Epidermal melanocyte (primary cell): ENCODE data around the gene FOXRED2.
"Not testable (repeated sequence)": the region's sequence is repeated elsewhere in the genome, so short reads cannot be mapped to it uniquely, and the experiment has no call there.

Experiments
- DNase-seq: peaks from one replicate; pipeline ENCODE4 v3.0.0; 2011; ENCODE audit warnings: low spot score; ENCODE audit not compliant: insufficient read length

The FOXRED2 gene

DNA sequence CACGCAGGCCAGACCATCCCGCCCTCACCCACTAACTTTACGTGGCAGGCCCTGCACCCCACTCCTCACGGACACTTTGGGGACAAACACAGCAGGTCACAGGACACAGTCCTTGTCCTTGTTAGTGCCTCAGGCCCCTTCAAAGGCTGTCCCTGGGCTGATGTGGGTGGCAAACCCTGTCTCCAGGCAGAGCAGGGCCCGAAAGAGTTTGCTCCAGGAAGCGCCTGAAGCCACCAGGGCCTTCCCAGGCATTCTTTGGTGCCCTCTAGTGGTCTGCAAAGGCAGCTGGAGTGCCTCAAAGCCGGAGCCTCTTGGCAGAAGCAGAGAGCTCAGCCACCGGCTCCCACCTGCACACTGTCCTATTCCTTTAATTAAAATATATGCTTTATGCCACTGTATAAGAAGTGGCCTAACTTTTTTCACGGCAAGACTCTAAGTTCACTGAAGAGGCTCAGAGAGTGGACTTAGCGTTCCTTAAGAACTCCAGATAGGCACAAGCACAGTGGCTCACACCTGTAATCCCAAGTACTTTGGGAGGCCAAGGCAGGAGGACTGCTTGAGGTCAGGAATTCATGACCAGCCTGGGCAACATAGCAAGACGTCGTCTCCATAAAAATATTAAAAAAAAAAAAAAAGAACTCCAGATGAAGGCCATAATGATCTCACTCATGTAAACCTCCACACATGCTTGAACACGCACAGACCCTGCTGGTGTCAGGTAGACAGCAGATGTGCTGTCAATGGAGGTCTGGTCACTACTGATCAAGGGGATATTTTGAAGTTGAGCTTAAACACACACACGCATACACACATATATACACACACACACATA lies 36.5 kb downstream of the FOXRED2 start:
- DNase-seq: peak; percentile 82

GRCh38 chr22:36469094-36469710 lies 37.6 kb downstream of the FOXRED2 start:
- no peak for DNase-seq

- DNase-seq: peak; percentile 69
Measured at GRCh38 chr22:36467946-36468345, 38.9 kb downstream of the FOXRED2 start.

- peak; percentile 16 for DNase-seq
Measured at GRCh38 chr22:36467042-36467810, 39.6 kb downstream of the FOXRED2 start.

- DNase-seq: no peak
Measured at GRCh38 chr22:36466258-36466657, 40.6 kb downstream of the FOXRED2 start.

GRCh38 chr22:36465232-36466021 lies 41.4 kb downstream of the FOXRED2 start:
- DNase-seq: peak; percentile 10

GRCh38 chr22:36464715-36465231 lies 42.1 kb downstream of the FOXRED2 start:
- DNase-seq: no peak

GRCh38 chr22:36463783-36464184 lies 43.1 kb downstream of the FOXRED2 start:
- DNase-seq: no peak

DNA sequence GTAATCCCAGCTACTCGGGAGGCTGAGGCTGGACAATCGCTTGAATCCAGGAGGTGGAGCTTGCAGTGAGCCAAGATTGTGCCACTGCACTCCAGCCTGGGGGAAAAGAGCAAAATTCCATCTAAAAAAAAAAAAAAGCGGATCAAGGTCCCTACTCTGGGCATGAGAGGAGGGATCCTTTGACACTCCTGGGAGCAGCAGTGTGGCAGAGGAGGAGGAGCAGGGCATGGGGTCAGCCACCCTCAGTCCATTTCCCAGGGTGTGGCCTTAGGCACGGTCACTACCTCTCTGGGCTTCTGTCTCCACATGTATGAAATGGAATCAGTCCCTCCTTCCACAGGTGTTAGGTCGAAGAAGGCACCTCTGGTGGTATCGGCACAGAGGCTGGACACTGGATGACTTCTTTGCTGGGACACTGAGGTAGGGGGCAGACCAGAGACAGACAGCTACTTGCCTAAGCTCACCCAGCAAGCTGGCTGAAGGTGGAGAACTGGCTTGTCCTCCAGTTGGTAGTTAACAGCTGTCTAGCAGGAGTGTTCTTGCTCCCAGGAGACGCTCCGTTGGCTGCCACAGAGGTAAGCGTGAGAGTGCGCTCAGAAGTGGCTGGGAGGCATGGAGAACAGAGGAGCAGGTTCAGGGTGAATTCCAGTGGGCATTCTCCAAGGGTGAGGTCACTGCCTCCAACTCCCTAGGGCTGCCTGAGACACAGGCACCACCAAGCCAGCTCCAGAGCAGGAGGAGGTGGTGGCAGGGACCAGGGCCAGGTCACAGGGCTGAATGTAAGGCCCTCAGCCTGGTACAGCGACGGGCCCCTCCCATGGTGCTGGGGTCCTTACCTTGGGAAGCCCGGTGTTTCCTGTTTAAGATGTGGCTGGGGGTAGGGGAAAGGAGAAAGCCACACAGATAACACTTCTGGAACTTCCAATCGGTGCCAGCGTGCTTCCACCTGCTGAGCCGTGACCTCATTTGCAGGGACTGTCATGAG lies 44.9 kb downstream of the FOXRED2 start:
- DNase-seq: no peak

GRCh38 chr22:36460202-36460601 lies 46.6 kb downstream of the FOXRED2 start:
- no peak for DNase-seq

GRCh38 chr22:36457688-36458450 lies 49.0 kb downstream of the FOXRED2 start:
- DNase-seq: no peak

GRCh38 chr22:36456464-36456845 lies 50.4 kb downstream of the FOXRED2 start:
- DNase-seq: no peak

DNA sequence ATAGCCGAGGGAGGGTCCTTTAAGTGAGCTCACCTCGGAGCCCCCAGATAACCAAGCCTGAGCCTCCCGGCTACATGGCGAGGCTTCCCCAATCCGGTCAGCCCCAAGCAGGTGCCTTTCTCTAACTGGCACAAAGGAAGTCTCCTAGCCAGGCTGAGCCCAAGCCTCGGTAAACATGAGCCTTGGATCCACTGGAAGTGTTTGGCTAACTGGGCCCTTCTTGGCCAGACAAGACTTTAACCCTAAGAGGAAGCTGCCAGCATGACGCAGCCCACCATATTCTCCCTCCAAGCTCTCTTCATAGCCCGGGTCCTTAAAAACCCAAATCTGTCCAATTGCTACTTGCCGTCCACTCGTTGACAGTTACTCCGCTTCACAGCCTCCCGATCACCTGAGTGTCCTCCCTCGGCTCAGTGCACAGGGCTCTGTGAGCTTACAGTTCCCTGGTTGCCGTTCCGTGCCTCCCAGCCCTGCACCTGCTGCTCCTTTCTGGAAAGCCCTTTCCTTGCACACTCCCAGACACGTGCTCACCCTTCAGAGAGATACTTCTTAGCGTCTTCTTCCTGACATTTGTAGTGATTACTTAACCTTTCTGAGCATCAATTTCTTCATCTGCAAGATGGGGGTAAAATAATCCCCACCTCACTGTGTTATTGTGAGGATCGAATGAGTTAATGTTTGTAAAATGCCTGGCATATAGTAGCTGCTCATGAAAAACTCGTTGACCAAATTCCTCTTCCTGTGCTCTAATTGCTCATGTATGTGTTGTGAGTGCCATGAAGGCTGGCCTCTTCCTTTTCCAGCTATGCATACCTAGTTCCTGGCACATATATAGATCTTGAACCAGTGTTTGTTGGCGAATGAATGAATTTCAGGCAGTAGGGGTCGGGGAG lies 51.0 kb downstream of the FOXRED2 start:
- DNase-seq: no peak

GRCh38 chr22:36454916-36455570 lies 51.8 kb downstream of the FOXRED2 start:
- peak; percentile 69 for DNase-seq

DNA sequence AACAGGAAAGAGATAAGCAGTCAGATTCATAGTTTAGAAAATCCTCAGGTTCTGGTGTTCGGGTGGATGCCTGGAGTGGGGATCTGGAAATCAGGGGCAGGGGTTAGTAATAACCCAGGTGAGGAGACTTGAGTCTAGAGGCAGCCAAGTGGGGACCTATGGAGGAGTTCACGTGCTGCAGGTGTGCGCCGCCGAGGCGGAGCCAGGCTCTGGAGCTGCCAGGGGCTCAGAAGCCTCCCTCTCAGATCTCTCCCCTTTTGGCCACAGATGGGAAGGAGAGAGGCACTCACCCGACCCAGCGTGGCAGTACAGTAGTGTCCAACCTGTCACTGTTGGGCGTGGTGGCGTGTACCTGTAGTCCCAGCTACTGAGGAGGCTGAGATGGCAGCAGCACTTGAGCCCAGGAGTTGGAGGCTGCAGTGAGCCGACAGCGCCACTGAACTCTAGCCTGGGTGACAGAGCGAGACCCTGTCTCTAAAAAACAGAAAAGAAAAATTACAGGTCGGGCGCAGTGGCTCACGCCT lies 52.9 kb downstream of the FOXRED2 start:
- no peak for DNase-seq

DNA sequence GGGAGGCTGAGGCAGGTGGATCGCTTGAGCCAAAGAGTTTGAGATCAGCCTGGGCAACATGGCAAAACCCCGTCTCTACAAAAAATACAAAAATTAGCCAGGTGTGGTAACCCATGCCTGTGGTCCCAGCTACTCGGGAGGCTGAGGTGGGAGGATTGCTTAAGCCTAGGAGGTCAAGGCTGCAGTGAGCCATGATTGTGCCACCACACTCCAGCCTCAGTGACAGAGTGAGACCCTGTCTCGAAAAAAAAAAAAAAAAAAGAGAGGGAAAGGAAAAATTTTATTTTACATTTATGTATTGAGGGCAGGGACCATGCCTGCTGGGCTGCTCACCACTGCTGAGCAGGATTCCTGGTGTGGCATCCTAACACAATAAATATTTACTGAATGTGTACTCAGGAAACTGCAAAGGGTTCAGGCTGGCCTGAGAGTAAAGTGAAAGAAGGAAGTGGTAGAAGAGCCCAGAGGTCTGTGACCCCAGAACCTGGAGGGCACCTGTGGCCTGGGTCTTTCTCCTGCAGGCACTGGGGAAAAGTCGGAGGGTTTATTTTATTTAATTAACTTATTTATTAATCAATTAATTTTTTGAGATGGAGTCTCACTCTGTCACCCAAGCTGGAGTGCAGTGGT lies 53.7 kb downstream of the FOXRED2 start:
- DNase-seq: not testable (repeated sequence)
